Measurements from ENCODE around the gene FGF10.

Gene FGF10

DNA sequence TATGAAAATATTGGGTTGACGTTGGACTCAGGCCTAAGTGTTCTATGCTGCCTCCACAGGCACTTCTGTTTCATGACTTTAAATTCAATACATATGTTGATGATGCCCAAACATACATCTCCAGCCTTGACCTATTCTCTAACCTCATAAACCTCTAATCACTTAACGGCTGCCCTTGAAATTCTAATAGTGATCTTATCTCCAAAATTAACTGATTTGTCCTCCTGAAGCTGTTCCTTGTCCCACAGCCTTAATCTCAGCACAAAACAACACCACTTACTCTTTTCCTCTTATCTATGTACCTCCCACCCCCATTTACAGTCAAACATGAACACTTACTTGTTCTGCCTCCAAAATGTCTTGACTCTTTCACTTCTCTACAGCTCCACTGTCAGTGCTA is 43.3 kb downstream of the FGF10 start:
- DNase-seq: no peak

DNA sequence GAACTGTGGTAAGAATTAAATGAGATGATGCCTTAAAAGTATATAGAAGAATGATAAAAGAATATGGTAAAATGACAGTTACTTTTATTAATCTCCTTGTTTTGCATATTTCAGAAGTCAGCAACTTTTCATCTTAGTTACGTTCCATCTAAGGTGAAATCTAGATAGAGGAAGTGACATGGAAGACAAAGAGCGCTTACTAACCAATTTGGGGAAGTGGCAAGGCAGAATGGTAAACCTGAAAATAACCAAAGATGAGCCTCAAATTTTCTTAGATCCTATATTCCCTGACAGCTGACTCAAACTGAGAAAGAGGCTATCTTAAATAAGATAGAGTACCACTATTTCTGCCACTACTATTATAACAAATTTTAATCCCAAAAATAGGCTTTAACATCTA is 52.5 kb downstream of the FGF10 start:
- DNase-seq: no peak

DNA sequence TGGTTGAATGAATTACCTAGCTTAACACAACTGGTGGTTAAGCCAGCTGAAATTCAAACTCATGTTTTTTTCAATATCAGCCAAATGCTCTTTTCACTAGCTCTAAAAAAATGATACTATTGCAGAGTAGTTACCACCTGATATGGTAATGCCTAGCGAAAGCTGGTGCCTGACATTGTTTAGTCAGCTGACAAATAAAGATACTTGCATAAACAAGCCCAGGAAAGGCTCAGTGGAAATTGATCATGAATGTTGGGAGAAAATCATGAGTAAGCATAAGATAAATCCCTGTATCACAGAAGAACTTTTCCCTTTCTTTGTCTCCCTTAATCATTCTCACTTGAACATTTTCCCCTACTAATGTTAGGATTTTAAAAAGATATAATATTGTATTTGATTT is 54.6 kb downstream of the FGF10 start:
- no peak for DNase-seq

DNA sequence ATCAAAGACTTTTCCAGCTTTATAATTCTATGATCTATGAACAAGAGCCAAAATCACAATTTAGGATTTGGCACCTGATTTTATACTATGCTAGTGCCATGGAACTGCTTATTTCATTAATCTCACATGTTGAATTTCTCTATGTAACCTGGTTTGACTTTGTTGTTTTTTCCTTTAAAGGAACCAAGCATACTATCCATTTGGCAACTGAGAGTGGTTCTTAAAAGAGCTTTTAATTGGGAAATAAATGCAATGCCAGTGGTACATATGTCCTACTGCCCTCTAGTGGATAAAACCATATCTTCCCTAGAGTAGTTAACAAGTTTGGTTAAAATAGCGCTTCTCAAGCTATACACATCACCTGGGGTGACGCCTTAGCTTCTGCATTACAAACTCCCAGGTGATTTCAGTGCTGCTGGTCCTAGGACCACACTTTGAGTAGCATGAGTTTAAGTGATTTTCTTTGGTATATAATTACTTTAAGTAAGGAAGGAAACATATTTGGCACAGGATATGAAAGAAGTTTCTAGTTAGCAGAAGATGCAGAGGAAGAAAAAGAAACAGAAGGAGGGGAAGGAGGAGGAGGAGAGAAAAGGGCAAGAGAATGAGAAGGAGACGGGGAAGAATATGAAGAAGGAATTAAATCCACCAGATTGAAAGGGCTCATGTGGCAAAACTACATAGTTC is 56.8 kb downstream of the FGF10 start:
- DNase-seq: peak; percentile 13

DNA sequence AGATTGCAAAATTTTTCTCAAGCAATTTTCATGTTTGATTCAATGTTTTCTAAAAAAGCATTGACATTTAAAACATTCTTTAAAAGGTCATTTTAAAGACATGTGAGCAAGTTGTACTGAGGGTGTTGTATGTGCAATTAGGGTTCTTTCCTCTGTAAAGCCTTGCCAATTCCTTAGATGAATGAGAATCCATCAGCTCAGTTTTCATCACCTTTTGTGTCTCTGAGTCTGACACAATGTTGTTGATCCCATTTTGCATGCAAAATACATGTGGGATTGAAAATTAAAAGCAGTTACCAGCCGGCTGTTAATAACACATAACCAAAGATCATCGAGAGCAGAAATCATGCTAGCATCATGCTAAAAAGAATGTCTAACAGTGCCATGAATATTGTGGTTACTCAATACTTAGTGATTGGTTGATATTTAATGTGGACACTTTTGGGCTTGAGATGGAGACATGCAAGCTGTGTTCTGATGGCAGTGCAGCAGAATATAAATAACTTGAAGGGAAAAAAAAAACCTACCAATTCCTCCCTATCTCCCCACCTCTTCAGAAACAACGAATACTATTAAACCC is 57.7 kb downstream of the FGF10 start:
- DNase-seq: no peak

DNA sequence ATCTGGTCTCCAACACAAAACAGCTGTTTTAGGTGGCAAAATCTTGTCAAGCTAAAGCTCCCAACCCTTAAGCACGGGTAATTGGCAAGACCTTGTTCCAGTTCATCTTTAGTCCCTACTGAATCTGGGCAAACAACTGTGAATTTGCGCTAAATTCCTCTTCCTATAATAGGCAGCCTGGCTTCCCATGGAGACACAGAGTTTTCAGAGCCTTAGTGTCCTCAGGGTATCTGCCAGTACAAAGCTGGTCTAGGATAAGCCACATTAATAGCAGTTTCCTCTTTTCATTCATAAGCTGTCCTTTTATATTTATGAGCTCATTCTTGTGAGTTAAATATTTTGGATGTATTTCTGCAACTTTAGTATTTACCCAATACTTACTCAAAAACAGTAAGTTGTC is 59.5 kb downstream of the FGF10 start:
- no peak for DNase-seq

DNA sequence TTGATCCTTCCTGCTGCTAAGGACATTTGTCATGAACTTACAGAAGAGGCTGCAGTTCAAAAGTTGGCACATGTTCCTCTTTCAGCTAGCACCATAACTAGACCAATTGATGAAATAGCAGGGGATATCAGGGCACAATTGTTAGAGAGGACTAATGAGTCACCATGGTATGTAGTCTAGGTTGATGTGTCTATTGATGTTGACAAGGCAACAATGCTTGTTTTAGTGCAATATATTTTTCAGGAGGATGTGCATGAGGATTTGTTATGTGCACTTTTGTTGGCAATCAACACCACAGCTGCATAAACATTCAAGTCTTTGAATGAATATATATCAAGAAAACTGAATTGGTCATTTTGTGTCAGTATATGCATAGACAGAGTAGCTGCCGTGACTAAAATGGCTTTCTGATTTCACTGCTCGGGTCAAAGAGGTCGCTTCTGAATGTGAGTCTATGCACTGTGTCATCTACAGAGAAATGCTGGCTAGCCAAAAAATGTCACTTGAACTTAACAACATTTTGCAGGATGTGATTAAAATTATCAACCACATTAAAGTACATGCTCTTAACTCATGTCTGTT is 68.0 kb downstream of the FGF10 start:
- DNase-seq: no peak

DNA sequence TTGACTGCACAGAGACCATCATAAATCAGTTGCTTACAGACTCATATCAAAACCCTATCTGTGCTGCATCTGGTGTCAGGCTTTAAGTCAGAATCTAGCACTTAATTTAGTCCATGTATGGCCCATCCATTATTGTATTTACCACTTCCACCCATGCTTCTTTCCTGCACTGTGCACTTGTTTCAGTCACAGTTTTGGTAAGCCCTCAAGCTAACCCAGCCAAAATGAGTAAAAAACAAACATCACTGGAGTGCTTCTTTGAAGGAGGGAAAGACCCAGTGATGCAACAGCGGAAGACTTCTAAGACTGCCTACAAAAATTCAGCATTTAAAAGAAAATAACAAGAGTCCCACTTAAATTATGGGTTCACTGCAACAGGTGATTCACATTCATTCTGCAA is 69.0 kb downstream of the FGF10 start:
- no peak for DNase-seq

DNA sequence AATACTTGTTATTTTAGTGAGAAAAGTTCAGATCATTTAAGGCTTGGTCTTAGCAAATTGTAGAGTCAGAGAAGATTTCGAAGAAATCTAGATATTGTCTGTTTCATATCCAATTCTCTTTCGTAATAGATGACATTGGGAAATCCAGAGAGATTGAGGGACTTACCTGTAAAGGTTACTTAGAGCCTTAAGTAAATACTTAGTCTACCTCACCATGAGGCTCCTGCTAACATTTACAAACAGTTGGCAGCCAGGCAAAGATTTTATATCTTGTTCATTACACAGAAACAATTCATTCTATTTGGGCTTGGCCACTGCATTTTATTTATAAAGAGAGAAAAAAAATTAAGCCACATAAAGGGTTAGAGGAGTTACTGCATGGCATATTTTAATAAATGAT is 70.3 kb downstream of the FGF10 start:
- no peak for DNase-seq

DNA sequence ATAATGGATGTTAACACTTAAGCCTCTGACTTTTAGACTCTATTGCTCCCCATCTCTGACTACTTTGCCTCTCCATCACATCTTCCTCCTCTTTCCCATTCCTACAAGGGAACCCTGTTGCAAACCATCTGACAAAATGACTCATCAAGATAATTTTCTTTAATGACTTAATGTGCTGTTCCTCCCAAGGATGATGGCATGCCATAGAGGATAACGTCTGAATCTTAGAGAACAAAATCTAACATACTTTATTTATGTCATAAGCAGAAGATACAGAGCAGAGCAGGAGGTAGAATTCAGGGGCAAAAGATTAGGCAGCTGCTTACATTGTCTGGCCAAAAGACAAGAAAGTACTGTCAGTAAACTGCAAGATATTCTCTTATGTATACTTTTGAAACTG is 76.8 kb downstream of the FGF10 start:
- DNase-seq: no peak

DNA sequence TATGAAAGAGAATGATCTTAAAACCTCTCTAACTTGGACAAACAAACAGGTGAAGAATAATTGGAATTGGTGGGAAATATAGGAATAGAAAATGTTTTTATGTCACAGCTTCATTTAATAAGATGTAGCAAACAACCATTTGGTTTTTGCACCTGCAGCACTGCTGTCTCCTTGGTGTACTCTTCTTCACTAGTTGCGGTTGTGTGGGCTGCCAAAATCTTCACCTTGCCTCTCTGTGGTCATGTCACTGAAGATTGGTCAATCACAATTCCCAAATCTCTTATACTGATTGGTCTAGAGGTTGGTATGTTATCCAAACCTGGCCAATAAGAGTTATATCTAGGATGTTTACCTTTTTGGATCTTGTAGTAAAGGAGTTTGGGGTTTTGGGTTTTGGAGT is 88.7 kb downstream of the FGF10 start:
- no peak for DNase-seq

DNA sequence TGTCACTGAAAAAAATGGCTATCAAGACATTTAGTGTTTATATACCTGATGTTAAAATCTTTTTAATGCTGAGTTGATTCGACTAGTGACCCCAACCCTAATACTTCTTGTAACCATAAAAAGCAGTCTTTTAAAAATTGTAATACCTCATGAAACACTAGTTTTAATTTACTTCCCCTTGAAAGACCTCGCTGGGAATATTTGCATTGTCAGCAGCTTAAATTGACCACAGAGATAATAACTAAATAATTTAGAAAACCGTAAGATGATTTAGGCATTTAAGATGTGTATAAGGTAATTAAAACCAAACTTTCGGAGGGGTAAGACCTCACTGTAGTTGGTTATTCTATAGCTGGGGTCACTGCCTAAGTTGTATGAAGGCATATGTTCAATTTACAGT is 89.8 kb downstream of the FGF10 start:
- DNase-seq: no peak

DNA sequence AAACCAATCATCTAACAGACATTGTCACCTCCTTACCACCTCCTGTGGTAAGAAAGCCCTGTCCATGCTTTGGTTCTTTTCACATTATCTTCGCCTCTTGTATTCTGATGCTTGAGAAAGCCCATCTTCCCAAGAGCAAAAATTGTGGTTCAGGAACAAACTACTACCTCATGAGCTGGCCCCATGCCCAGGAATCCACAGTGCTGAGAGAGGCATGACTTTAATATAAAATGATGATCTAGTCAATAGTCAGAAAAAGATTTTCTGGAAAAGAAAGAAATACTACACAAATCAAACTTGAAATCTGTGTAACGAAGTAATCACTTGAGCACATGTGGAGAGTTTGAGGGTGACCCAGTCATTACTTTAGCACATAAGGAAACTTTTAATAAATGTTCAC is 94.7 kb downstream of the FGF10 start:
- DNase-seq: no peak

DNA sequence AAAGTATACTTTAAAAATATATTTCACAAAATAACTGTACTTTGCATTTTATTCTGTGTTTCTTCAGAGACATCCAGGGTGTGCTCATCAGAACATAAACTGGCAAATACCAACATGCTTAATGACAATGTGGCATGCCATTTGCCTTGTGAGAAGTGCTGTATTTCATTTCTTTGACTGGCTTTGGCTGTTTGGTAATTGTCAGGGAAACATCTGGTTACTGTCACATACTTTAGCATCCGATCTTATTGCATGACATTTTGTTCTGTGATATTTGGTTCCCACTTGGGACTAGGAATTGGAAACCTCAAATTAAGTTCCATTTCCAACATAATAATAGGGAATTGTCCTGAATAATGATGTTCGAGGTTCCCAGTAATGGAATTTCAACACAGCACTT is 96.5 kb downstream of the FGF10 start:
- DNase-seq: no peak

DNA sequence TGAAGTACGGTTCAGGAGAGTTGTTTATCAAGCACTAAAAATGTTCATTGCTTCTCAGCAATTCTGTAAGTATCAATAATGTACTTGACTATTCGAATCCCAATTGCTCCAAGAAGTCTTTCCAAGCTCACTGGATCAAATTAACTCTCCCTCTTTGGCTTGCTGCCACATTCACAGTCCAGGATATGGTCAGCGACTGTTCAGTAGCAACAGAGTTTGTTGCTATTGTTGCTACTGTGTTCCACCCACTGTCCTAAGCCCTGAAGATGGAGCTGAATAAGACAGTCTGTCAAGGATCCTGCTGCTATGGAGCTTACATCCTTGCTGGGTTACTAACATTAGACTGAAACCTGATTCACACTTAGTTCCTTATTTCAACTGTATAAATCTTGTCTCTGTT is 110.8 kb downstream of the FGF10 start:
- DNase-seq: no peak

DNA sequence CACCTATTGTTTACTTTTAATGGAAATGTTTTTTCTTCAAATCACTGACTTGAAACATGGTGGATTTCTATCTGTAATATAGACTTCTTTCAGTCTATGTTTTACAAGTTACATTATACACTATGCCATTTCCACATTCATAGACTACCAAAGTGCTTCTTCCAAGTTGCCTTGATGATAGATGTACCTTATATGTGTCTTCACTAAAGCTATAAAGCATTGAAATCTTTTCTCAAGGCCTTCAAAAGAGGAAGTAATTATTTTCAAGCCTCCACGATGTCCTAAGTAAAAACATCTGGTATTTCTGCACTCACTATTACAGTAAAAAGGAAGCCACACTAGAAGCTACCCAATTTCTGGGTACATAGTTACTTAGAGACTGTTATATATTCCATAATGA is 113.3 kb downstream of the FGF10 start:
- DNase-seq: no peak

DNA sequence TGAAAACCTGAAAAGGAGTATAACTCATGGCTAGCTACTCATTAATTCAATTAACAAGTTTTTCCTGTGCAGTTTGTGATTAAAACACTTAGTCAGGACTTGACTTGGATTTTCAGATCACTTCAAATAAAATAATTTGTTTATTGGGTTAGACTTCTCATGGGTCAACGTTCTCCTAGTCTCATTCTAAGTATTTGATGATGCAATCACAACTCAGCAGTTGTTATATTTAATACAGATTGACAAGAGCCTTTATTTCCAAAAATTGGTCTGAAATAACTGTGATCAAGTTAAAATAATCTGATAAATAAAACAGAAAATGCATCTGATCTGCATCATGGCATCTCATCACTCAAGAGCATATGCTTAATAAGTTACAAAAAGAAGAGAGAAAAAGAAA is 113.9 kb downstream of the FGF10 start:
- no peak for DNase-seq

DNA sequence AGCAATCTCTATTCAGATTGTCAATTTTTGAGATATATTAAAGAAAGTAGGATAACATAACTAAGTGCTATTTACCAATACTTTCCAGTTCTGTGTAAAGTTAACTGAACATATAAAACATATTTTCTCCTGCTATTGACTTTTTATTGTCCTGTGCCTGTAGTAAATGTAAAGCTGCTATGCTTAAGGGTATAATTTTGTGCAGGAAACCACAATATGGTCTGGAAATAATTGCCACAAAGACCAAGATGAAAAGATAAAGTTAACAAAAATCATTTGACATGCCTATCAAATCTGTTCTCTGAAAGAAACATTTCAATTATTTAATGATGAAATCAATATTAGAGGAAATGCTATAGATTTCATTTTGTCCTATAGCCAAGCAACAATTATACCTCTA is 121.3 kb downstream of the FGF10 start:
- no peak for DNase-seq

DNA sequence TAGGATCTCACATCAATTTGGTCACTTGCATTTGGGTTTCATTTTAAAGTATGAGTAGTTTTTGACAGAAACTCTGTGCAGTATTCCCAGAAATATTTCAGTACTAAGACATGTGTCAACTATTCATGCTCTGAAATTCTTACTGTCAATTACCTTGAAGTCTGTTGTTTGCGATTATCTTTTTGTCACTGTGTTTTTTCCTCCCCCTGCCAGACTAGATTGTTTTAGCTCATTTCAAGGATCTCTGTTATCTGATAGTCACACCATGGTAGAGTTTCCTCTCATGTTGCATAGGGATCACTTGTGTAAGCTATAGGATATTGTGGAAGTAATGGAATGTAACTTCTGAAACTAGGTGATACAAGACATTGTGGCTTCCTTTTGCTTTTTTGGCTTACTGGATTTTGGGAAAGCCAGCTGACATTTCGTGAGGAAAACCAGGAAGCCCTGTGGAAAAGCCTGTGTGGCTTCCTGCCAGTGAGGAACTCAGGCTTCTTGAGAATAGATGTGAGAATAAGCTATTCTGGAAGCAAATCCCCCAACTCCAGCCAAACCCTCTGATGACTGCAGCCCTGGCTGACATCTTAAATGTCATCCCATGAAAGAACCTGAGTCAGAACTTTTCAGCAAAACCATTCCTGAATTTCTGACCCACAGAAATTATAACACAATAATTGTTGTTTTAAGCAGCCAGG is 122.2 kb downstream of the FGF10 start:
- no peak for DNase-seq

DNA sequence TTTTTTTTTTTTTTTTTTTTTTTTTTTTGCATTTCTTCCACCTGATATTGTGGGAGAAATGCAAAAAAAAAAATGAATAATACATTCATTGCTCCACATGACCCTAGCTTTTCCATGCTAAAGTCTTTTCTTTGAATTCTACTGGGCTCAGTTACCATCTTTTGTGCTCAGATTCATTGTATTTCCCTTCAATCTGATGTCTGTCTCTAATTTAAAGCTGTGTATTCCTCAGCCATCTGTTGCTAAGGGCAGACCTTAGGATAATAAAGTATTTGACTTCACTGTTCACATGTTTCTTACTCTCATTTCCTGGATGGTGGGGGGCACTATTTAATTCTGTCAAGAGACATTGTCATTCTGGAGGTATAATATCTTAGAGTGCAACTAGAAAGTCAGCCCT is 123.5 kb downstream of the FGF10 start:
- no peak for DNase-seq

DNA sequence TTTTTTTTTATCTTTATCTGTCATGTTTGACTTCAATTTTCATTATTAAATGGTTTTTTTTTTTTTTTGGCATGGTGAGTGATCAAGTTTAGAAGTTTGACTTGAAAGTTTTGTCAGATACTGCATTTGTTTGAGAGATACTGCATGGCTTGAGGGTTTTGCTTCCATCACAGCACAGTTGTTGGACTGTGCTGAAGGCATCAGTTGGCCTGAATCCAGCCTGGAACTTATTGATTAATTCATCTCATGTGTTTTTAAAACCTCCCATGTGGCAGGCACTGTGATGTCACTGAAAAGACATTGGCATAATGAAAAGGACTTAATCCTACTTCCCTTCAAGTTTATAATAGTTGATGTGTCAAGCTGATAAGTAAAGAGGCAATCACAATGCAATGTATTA is 128.4 kb downstream of the FGF10 start:
- DNase-seq: no peak

DNA sequence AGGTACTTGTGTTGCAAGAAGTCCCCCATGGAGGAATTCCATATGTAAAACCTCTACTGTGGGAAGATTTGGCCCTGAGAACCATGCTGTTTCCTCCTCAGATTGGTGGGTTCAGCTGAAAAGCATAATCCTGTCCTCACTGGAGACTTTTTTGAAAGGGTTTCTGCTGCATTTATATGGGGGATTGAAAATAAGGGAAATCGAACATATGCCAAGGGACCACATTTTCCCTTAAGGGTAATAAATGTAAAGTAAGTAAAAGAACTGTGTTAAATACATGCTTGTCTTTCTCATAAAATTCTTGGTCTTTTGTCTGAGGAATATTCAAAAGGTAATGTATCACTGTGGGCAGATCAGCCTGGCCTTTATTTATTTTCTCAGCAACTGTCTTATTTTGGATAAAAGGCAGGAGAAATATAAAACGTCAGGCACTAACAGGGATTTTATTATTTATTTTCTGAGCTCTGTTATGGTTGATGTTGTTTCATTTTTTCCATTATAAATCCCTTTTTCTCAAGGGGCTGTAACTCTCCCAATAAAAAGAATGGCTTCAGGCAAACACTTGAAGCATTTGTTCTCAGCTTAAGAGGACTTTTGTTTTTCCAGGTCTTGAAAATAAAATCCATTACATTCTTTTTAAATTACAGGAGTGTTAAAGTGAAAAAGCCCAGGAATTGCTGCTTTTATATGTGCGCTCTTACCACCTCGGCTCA is 131.4 kb downstream of the FGF10 start:
- DNase-seq: no peak

DNA sequence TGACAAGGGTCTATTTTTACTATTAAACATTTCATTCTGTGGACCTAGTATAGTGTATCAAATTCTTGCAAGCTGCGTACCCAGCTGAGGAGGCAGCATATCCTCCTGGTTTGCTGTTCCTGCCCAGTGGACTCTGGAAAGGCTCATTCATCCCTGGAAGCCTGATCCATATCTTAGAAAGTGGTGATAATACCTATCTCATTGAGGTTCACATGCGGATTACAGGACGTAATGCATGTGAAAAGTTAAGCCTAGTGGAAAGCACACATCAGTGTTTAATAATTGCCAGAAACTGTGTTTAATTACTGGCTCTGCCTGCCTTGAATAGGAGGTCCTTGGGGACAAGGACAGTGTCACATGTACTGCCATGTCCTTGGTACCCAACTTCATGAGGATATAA is 132.0 kb downstream of the FGF10 start:
- DNase-seq: no peak
